ENCODE measurements around the gene CACNG4. TPM values are rescaled to one million over a fixed set of nuclear protein-coding genes. Genes with fewer than 3 reads are reported as not detected.

The CACNG4 gene
- total and polyA plus RNA-seq, 2 of the 4 experiments (the other 2 are of a cell fraction) = under 0.01 to 0.53 TPM

DNA sequence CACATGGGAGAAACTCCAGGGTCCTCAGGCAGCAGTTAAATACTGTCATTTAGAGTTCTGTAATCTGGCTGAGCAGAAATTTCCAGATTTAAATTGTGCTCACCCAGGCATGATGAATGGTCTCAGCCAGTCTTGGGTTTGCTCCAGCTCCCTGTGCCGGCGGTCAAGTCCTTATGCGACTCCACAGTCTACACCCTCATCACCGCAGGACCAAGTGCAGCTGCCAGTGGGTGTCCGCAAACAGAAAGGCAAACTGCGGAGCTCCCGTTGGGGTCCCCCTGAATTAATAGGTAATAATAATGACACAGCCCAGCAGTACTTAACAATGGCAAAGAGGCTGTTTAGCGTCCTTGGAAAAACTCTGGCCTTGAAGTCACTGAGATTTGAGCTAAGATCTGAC, 3.9 kb upstream of the CACNG4 start:
- TF ChIP-seq FOS (IDR thresholded peaks at IDR 0.05; ENCODE audit: low read depth, low read length) = no peak
- TF ChIP-seq CEBPB (IDR thresholded peaks at IDR 0.05; ENCODE audit: low read depth, low read length) = no peak
- TF ChIP-seq RAD21 (IDR thresholded peaks at IDR 0.05; ENCODE audit: low read length) = no peak
- no peak for TF ChIP-seq SMC3 (IDR thresholded peaks at IDR 0.05; ENCODE audit: low read depth, low read length)
- no peak for TF ChIP-seq BHLHE40 (IDR thresholded peaks at IDR 0.05; ENCODE audit: low read depth, low read length)
- TF ChIP-seq RCOR1 (IDR thresholded peaks at IDR 0.05; ENCODE audit: insufficient replicate concordance, low read length) = no peak
- no peak for TF ChIP-seq MAZ (IDR thresholded peaks at IDR 0.05; ENCODE audit: borderline replicate concordance, low read depth, low read length)
- TF ChIP-seq MAFK (IDR thresholded peaks at IDR 0.05; ENCODE audit: low read depth, low read length) = no peak

More for the DNA sequence above, 3.9 kb upstream of the CACNG4 start:
- in situ Hi-C loops (cut with MboI; ENCODE audit: low sequenced_read_pairs) = no loop called here
- no peak overlapping the region for H4K5ac ChIP-seq (ENCODE audit: low read depth, low read length)
- no peak overlapping the region for H2AK9ac ChIP-seq (replicated peaks; ENCODE audit: low read depth, low read length, poor library complexity)
- no peak overlapping the region for H2BK120ac ChIP-seq (ENCODE audit: low read depth, low read length)
- BruUV-seq (replicated peaks) = no TSS peak
- H3K36me3 ChIP-seq (ENCODE audit: control insufficient read depth, insufficient read depth, low read length) = no peaks in the 10 kb centered on the region
- no peaks in the 10 kb centered on the region for H3K9me3 ChIP-seq (ENCODE audit: control insufficient read depth, insufficient read depth, low read length)
- intact Hi-C loops (cut with micrococcal nuclease) = no loop called here
- no peak overlapping the region for H3K9ac ChIP-seq (ENCODE audit: low read depth, low read length)
- WGBS, 2 experiments (ENCODE audit: extremely low coverage in 2 of 2, insufficient read length in 1 of 2) = no CpG with 5 or more reads among the region's 8 CpGs
- H3K18ac ChIP-seq (ENCODE audit: low read depth, low read length) = no peak overlapping the region
- H3K27ac ChIP-seq (ENCODE audit: insufficient read depth, low read length) = no peak overlapping the region
- no peak overlapping the region for H2BK20ac ChIP-seq (ENCODE audit: low read depth, low read length)
- CTCF ChIA-PET = no interaction called here
- no peak overlapping the region for H2BK5ac ChIP-seq (ENCODE audit: low read depth, low read length, poor library complexity, severe bottlenecking)
- no peak overlapping the region for H3K14ac ChIP-seq (replicated peaks; ENCODE audit: low read depth, low read length)
- DNase-seq = no peak
- H2AFZ ChIP-seq (replicated peaks; ENCODE audit: low read length, poor library complexity) = no peak overlapping the region
- H3K27me3 ChIP-seq (ENCODE audit: control insufficient read depth, insufficient read depth, low read length) = peaks cover 43% of the 10 kb centered on the region
- no peaks in the 10 kb centered on the region for H3K79me1 ChIP-seq (ENCODE audit: low read depth in 1 of 2, low read length in 2 of 2)
- H2AK5ac ChIP-seq (ENCODE audit: low read depth, low read length) = no peak overlapping the region
- peaks cover 9% of the 10 kb centered on the region; the same call in 1 of the 2 replicates for H3K9me1 ChIP-seq (ENCODE audit: insufficient read depth, low read length)
- no peak overlapping the region for H3K4ac ChIP-seq (ENCODE audit: low read depth, low read length)
- ATAC-seq (ENCODE audit: low read depth) = no peak
- POLR2A ChIA-PET (ENCODE audit: unreplicated experiment) = no interaction called here
- dilution Hi-C loops (cut with HindIII; ENCODE audit: low sequenced_read_pairs, unreplicated experiment) = no loop called here
- no peak overlapping the region for H4K91ac ChIP-seq (ENCODE audit: insufficient read depth, low read depth, low read length)
- no peak overlapping the region for H3K23ac ChIP-seq (ENCODE audit: low read depth, low read length)
- H3K4me3 ChIP-seq (ENCODE audit: insufficient read depth, low read depth, low read length) = no peak overlapping the region
- peaks cover 5% of the 10 kb centered on the region for H3K4me1 ChIP-seq (ENCODE audit: control insufficient read depth, insufficient read depth, low read length)
- no peak overlapping the region for H3K4me2 ChIP-seq (ENCODE audit: low read depth, low read length)
- no peak overlapping the region for H4K8ac ChIP-seq (ENCODE audit: low read depth in 2 of 2, low read length in 2 of 2)
- H4K20me1 ChIP-seq (ENCODE audit: insufficient read depth, low read length) = no peaks in the 10 kb centered on the region
- no peak overlapping the region for H3K56ac ChIP-seq (ENCODE audit: extremely low read depth, insufficient read depth, low read length)
- no peak overlapping the region for H2BK15ac ChIP-seq (ENCODE audit: low read depth, low read length)

Data from IMR-90 (cell line).